HG02970 (cell line): Measurements from ENCODE around the gene RERE.

Source experiments
- ATAC-seq: cut with Tn5 transposase; IDR thresholded peaks from one replicate; pipeline ENCODE4 v1.9.1; 2021; ENCODE audit warnings: mild to moderate bottlenecking, moderate library complexity, moderate number of reproducible peaks; ENCODE audit not compliant: unreplicated experiment, low FRiP score

RERE gene

DNA sequence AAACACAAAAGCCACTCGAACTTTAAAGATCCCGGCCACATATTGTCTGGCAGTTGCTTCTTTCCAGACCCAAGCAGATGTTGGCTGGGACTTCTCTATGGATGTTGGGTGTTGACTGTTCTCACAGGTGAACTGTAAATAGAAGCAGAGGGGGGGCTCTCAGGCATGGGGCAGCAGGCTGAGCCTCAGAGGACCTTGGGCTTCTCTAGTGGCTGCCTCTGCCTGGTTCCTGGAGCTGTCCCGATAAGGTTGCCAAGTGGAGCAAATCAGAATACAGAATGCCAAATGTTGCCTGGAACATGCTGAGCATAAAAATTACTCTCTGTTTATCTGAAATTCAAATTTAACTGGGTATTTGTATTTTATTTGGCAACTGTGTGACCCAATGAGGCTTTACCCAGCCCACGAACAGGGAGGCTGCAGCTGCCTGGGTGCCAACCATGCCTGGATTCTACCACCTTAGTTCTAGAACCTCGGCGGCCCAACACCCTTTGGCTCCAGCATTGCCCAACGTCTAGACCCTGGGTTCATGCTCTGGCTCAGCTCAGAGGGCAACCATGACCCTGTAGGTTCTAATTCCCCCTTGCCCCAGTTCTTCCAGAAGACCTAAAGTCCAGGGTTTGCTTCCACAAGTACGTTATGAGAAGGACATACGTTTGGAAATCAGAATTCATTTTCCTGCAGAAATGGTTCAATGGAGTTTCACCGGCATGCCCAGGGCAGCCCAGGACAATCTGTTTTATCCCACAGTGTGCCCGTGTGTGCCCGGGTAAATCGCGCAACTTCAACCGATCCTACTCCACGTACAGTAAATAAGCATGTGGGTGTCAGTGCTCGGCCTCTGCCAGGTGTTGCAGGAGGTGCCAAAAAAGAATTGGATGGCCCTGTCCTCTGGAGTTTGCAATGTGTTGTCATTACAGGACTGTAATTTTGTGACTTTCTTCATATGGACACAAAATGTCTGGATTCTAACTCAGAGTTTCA lies 504.9 kb downstream of the RERE start:
- no peak for ATAC-seq

DNA sequence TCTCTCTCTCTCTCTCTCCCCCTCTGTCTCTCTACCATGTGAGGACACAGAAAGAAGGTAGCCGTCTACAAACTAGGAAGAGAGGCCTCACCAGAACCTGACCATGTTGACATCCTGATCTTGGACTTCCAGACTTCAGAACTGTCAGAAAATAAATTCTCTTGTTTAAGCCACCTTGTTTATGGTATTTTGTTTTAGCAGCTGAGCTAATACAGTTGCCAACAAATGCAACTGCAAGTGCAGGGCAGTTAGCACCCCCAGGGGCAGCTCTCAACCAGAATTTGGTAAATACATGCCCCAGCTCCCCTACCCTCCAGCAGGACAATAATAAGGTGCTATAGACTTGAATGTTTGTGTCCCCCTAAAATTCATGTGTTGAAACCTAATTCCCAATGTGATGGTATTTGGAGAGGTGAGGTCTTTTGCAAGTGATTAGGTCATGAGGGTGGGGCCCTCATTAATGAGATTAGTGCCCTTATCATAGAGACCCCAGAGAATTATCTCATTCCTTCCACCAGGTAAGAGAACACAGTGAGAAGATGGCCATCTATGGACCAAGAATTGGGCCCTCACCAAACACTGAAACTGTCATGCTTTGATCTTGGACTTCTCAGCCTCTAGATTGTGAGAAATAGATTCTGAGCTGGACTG lies 506.2 kb downstream of the RERE start:
- ATAC-seq = no peak

DNA sequence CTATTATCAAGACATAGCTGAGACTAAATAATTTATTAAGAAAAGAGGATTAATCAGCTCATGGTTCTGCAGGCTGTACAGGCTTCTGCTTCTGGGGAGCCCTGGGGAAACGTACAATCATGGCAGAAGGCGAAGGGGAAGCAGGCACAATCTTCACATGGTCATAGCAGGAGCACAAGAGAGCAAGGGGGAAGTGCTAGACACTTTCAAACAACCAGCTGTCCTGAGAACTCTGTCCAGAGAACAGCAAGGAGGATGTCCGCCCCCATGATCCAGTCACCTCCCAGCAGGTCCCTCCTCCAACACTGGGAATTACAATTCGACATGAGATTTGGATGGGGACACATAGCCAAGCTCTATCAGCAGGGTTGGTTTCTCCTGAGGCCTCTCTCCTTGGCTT lies 509.8 kb downstream of the RERE start:
- no peak for ATAC-seq

- ATAC-seq = no peak
Measured at GRCh38 chr1:8303876-8304275, 513.6 kb downstream of the RERE start.

GRCh38 chr1:8303141-8303540 lies 514.3 kb downstream of the RERE start:
- ATAC-seq = no peak
